ENCODE data around the gene PHF21A.

The PHF21A gene

DNA sequence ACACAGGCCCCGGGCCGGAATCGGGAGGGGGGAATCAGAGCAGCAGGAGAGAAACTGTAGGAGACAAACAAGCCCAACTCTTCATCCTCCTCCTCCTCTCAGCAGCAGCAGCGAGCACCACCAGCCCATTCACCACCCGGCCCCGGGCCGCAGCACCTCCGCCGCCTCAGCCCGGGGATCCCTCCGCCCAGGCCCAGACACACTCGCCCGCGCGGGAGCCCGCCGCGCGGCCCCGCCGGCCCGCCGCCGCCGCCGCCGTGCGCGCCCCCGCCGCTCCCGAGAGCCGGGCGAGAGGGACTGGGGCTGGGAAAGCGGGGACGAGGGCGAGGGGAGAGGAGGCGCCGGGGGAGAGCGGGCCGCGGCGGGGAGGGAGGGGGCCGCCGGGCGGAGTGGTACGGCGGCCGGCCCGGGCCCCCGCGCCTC, at the start of gene PHF21A:
Gene PHF21A (minus strand): TSS at position 154 of the 423 bp plus-strand sequence. CDS start 37,235 bp downstream, outside the sequence.
- Histone ChIP-seq H3K27ac (ENCODE audit: low read length) (peak within 1 kb of the TSS; percentile 85), H4K20me1 (ENCODE audit: insufficient read depth, low read length) (peaks cover 16% of the 10 kb centered on the region), H3K4me1 (ENCODE audit: low read length) (peaks cover 31% of the 10 kb centered on the region), H3K27me3 (ENCODE audit: low read depth, low read length) (no peaks in the 10 kb centered on the region), H3K36me3 (replicated peaks; ENCODE audit: low read depth, low read length) (no peaks in the 10 kb centered on the region), H2AFZ (ENCODE audit: low read depth, low read length) (peak within 1 kb of the TSS; percentile 88), H3K4me3 (ENCODE audit: low read length) (peak within 1 kb of the TSS; percentile 96), H3K9ac (ENCODE audit: low read length) (peak within 1 kb of the TSS; percentile 85), H3K4me2 (ENCODE audit: low read length) (peak within 1 kb of the TSS; percentile 94), H3K9me3 (ENCODE audit: insufficient read depth, low read length) (no peaks in the 10 kb centered on the region), H3K79me2 (ENCODE audit: low read length) (peaks cover 39% of the 10 kb centered on the region)
- TF ChIP-seq EZH2phosphoT487 (IDR thresholded peaks at IDR 0.05; ENCODE audit: low read depth): no peak
- TF ChIP-seq, protein P1, sequence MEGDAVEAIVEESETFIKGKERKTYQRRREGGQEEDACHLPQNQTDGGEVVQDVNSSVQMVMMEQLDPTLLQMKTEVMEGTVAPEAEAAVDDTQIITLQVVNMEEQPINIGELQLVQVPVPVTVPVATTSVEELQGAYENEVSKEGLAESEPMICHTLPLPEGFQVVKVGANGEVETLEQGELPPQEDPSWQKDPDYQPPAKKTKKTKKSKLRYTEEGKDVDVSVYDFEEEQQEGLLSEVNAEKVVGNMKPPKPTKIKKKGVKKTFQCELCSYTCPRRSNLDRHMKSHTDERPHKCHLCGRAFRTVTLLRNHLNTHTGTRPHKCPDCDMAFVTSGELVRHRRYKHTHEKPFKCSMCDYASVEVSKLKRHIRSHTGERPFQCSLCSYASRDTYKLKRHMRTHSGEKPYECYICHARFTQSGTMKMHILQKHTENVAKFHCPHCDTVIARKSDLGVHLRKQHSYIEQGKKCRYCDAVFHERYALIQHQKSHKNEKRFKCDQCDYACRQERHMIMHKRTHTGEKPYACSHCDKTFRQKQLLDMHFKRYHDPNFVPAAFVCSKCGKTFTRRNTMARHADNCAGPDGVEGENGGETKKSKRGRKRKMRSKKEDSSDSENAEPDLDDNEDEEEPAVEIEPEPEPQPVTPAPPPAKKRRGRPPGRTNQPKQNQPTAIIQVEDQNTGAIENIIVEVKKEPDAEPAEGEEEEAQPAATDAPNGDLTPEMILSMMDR (IDR thresholded peaks at IDR 0.05; ENCODE audit: low read depth, low read length): no peak

DNA sequence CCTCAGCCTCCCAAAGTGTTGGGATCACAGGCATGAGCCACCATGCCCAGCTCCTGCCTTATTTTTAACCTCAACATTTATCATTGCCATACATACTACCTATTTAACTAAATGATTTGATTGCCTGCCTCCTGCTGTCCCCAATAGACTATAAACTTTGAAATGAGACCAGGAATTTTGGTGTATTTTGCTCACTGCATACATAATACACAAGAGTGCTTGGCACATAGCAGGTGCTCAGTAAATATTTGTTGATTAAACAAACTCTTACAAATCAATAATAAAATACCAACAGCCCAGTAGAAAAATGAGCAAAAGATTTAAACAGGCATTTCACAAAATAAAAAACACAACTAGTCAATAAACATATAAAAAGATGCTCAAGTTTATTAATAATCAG, 49.5 kb upstream of the PHF21A start:
- Histone ChIP-seq H3K36me3 (replicated peaks; ENCODE audit: low read depth, low read length) (no peaks in the 10 kb centered on the region), H3K79me2 (ENCODE audit: low read length) (no peaks in the 10 kb centered on the region), H3K9ac (ENCODE audit: low read length) (no peak overlapping the region), H3K4me3 (ENCODE audit: low read length) (no peak overlapping the region), H3K27me3 (ENCODE audit: low read depth, low read length) (peaks cover 7% of the 10 kb centered on the region; the same call in 1 of the 2 replicates), H3K4me1 (ENCODE audit: low read length) (no peaks in the 10 kb centered on the region), H3K4me2 (ENCODE audit: low read length) (no peak overlapping the region), H3K9me3 (ENCODE audit: insufficient read depth, low read length) (no peaks in the 10 kb centered on the region), H3K27ac (ENCODE audit: low read length) (no peak overlapping the region), H2AFZ (ENCODE audit: low read depth, low read length) (no peak overlapping the region), H4K20me1 (ENCODE audit: insufficient read depth, low read length) (no peaks in the 10 kb centered on the region)
- no peak for TF ChIP-seq EZH2phosphoT487 (IDR thresholded peaks at IDR 0.05; ENCODE audit: low read depth)
- TF ChIP-seq, protein P1 (IDR thresholded peaks at IDR 0.05; ENCODE audit: low read depth, low read length): no peak

DNA sequence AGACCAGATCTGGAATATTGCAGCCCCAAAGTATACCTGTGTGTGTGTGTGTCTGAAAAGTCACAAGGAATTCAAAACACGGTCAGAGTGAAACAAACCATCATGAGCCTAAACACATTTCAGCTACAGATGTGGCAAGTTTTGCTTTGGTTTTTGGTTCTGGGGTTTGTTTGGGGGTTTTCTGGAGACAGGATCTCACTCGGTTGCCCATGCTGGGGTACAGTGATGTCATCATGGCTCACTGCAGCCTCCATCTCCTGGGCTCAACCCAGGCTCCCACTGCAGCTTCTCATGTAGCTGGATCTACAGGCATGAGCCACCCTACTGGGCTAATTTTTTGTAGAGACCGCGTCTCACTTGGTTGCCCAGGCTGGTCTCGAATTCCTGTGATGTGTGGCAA, 41.4 kb upstream of the PHF21A start:
- Histone ChIP-seq H2AFZ (ENCODE audit: low read depth, low read length) (peak overlapping the region; percentile 99), H3K4me3 (ENCODE audit: low read length) (peak overlapping the region; percentile 72), H3K27me3 (ENCODE audit: low read depth, low read length) (peaks cover 37% of the 10 kb centered on the region), H3K79me2 (ENCODE audit: low read length) (no peaks in the 10 kb centered on the region), H3K9me3 (ENCODE audit: insufficient read depth, low read length) (no peaks in the 10 kb centered on the region), H3K27ac (ENCODE audit: low read length) (peak overlapping the region; percentile 23; the same call in 1 of the 2 replicates), H4K20me1 (ENCODE audit: insufficient read depth, low read length) (no peaks in the 10 kb centered on the region), H3K4me2 (ENCODE audit: low read length) (peak overlapping the region; percentile 90), H3K4me1 (ENCODE audit: low read length) (peaks cover 15% of the 10 kb centered on the region), H3K9ac (ENCODE audit: low read length) (peak overlapping the region; percentile 56), H3K36me3 (replicated peaks; ENCODE audit: low read depth, low read length) (no peaks in the 10 kb centered on the region)
- TF ChIP-seq, protein P1 (IDR thresholded peaks at IDR 0.05; ENCODE audit: low read depth, low read length): no peak
- no peak for TF ChIP-seq EZH2phosphoT487 (IDR thresholded peaks at IDR 0.05; ENCODE audit: low read depth)

DNA sequence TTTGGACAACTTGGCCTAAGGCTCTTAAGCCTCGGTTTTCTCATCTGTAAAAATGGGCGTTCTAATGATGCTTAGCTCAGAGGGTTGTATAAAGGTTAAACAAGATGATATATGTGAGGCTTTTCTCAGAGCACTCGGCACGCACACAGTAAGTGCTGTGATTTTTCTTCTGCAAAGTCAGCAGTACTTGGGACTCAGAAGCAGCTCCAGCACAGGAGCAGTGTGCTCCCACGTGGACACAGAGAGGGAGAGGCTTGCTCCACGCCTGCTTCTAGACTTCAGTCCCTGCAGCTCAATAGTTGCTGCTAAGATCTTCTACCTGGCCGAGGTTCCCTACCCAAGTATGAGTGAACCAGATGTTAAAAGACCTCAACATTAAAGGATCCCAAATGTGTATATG, 39.9 kb upstream of the PHF21A start:
- Histone ChIP-seq H2AFZ (ENCODE audit: low read depth, low read length) (no peak overlapping the region), H3K9ac (ENCODE audit: low read length) (no peak overlapping the region), H3K36me3 (replicated peaks; ENCODE audit: low read depth, low read length) (no peaks in the 10 kb centered on the region), H3K4me3 (ENCODE audit: low read length) (no peak overlapping the region), H3K27me3 (ENCODE audit: low read depth, low read length) (peaks cover 41% of the 10 kb centered on the region), H4K20me1 (ENCODE audit: insufficient read depth, low read length) (no peaks in the 10 kb centered on the region), H3K27ac (ENCODE audit: low read length) (no peak overlapping the region), H3K4me2 (ENCODE audit: low read length) (no peak overlapping the region), H3K4me1 (ENCODE audit: low read length) (peaks cover 15% of the 10 kb centered on the region), H3K79me2 (ENCODE audit: low read length) (no peaks in the 10 kb centered on the region), H3K9me3 (ENCODE audit: insufficient read depth, low read length) (no peaks in the 10 kb centered on the region)
- no peak for TF ChIP-seq EZH2phosphoT487 (IDR thresholded peaks at IDR 0.05; ENCODE audit: low read depth)
- TF ChIP-seq, protein P1 (IDR thresholded peaks at IDR 0.05; ENCODE audit: low read depth, low read length): no peak

All from OCI-LY3 (cell line).